ENCODE results near the gene FBXW4.

DNA sequence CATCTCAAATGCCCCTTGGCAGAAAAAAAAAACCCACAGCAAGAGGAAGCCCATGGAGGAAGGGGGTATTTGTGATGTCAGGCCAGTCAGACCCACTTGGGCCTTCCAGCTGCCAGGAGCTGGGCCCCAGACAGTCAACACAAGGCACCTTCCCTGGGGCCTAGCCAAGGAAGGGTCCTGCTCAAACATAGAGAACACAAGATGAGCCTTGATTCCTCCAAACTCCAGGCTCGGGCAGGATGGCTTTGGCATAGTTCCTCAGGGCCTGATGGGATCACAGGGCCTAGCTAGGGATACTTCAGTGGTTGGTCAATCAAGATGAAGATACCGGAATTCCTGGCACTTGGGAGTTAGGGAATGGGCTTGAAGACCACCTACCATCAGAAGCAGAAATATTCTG lies 76.1 kb downstream of the FBXW4 start:
- TF ChIP-seq, protein P1, sequence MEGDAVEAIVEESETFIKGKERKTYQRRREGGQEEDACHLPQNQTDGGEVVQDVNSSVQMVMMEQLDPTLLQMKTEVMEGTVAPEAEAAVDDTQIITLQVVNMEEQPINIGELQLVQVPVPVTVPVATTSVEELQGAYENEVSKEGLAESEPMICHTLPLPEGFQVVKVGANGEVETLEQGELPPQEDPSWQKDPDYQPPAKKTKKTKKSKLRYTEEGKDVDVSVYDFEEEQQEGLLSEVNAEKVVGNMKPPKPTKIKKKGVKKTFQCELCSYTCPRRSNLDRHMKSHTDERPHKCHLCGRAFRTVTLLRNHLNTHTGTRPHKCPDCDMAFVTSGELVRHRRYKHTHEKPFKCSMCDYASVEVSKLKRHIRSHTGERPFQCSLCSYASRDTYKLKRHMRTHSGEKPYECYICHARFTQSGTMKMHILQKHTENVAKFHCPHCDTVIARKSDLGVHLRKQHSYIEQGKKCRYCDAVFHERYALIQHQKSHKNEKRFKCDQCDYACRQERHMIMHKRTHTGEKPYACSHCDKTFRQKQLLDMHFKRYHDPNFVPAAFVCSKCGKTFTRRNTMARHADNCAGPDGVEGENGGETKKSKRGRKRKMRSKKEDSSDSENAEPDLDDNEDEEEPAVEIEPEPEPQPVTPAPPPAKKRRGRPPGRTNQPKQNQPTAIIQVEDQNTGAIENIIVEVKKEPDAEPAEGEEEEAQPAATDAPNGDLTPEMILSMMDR (IDR thresholded peaks at IDR 0.05; ENCODE audit: poor library complexity) = no peak
- no peak for TF ChIP-seq EZH2 (IDR thresholded peaks at IDR 0.05; ENCODE audit: borderline replicate concordance)

Data from hepatocyte (in vitro differentiated cells).